AG09309 (cell line): ENCODE results near the gene IL17B.

ENCODE experiments used
- DNase-seq: peaks from one replicate; pipeline ENCODE4 v3.0.0-alpha.2; 2010; ENCODE audit warnings: low read depth
- H3K4me3 ChIP-seq: 2 replicates; pipeline ENCODE4 v1.5.1; 2011; ENCODE audit warnings: mild to moderate bottlenecking, low read depth, low read length, moderate library complexity; ENCODE audit not compliant: control insufficient read depth
- CTCF ChIP-seq: IDR thresholded peaks from 2 replicates; pipeline ENCODE4 v1.5.1; 2011; ENCODE audit warnings: mild to moderate bottlenecking, low read depth, low read length, inconsistent platforms; ENCODE audit not compliant: insufficient read depth, control insufficient read depth; ENCODE audit errors: missing control alignments

The IL17B gene

GRCh38 chr5:149371296-149371962, 7.7 kb downstream of the IL17B start:
- DNase-seq, result no peak
- no peak overlapping the region for H3K4me3 ChIP-seq
- peak; percentile 88 for TF ChIP-seq CTCF

- no peak for TF ChIP-seq CTCF
- H3K4me3 ChIP-seq, result no peak overlapping the region
- DNase-seq, result no peak
These were observed 8.2 kb downstream of the IL17B start for GRCh38 chr5:149370878-149371277.

GRCh38 chr5:149367972-149368645, 11.0 kb downstream of the IL17B start:
- no peak overlapping the region for H3K4me3 ChIP-seq
- no peak for TF ChIP-seq CTCF
- DNase-seq, result no peak

DNA sequence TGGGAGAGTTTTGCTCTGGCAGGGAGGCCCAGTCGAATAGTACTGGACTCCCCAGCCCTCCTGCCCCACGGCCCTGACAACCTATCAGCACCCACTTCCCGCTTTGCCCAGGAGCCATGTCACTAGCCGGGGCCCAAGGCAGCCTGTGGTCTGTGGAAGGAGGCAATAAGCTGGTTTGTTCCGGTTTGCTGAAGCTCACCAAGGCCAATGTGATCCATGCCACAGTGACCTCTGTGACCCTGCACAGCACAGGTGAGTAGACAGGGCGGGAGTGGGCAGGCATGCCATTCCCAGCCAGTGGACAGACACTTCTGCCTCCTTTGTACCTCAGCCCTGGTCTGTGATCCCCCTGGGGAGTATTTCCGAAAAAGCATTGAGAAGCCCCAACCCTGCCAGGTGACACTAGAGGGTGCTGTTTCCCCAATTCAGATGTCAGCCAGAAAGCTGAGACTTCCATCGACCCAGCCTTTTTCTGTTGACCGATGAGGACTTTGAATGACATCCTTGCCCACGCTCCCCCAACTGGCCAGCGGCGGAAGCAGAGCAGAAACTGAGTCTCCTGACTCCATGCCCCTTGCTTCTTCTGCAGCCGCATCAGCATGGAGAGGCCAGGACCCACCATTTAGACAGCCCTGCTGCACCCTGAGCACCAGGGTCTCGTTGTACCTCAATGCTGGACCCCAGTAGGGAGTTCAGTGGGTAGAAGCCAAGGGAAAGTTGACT, 11.7 kb downstream of the IL17B start:
- no peak for DNase-seq
- peak; percentile 91 for TF ChIP-seq CTCF
- H3K4me3 ChIP-seq, result no peak overlapping the region

GRCh38 chr5:149366169-149366729, 12.8 kb downstream of the IL17B start:
- no peak for DNase-seq
- H3K4me3 ChIP-seq, result no peak overlapping the region
- TF ChIP-seq CTCF, result no peak

DNA sequence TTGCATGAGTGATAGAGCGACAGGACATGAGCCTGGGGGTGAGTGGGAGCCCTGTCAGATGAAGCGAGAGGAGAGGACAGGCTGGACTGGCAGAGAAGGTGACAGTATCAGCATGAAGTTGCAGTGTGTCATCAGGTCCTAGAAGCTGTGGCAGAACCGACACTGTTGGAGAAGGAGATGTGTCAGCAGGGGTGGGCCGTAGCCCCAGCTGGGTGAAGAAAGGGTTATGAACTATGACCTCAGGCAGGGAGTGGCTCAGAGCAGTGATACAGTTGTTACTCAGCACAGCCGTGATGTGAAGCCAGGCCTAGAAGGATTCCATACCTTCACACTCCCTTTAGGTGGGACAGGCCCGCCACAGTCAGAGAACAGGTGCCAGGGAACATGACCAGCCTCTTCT, 13.7 kb downstream of the IL17B start:
- no peak overlapping the region for H3K4me3 ChIP-seq
- DNase-seq, result no peak
- no peak for TF ChIP-seq CTCF
